Left ventricle myocardium inferior (tissue), 1 donor: ENCODE measurements around the gene PRKCB. TPM values are rescaled to one million over a fixed set of nuclear protein-coding genes. Genes with fewer than 3 reads are reported as not detected.

Experiments
- DNase-seq: peaks from one replicate; pipeline ENCODE4 v3.0.0-alpha.2; 2020
- H3K27ac ChIP-seq: fragments of 200-600 bp; replicated peaks from 2 replicates; pipeline ENCODE4 v1.8.0; 2021
- H3K27me3 ChIP-seq: fragments of 200-600 bp; 2 replicates; pipeline ENCODE4 v1.8.0; 2021; ENCODE audit warnings: low read depth
- H3K36me3 ChIP-seq: fragments of 200-600 bp; 2 replicates; pipeline ENCODE4 v1.8.0; 2021
- H3K4me1 ChIP-seq: fragments of 200-600 bp; 2 replicates; pipeline ENCODE4 v1.8.0; 2021
- H3K4me3 ChIP-seq: fragments of 200-600 bp; 2 replicates; pipeline ENCODE4 v1.8.0; 2021; ENCODE audit warnings: mild to moderate bottlenecking, moderate library complexity
- H3K9me3 ChIP-seq: fragments of 200-600 bp; replicated peaks from 2 replicates; pipeline ENCODE4 v1.8.0; 2021
- CTCF ChIP-seq: fragments of 200-600 bp; IDR thresholded peaks from 2 replicates; pipeline ENCODE4 v1.8.0; 2021; ENCODE audit warnings: antibody characterized with exemption, mild to moderate bottlenecking, borderline replicate concordance
- intact Hi-C: fragments of 100-400 bp; cut with micrococcal nuclease; formaldehyde crosslinking; loops from one replicate; pipeline ENCODE4 v1.11.0; 2022
- total RNA-seq: library from RNA; stranded (reverse); fragmentation: NEBNext Ultra II Directional; extraction: Animal tissue kit (Norgen Biotek cat#: 25700); gene quantifications from one replicate; pipeline ENCODE4 v1.2.1, GENCODE V29; 2021
- donor health status: DM: no; HTN: yes; CAD: no; lungs with severe emphysema.

The PRKCB gene
- total RNA-seq, 1 donor from 2014 or later: 1.6 TPM

DNA sequence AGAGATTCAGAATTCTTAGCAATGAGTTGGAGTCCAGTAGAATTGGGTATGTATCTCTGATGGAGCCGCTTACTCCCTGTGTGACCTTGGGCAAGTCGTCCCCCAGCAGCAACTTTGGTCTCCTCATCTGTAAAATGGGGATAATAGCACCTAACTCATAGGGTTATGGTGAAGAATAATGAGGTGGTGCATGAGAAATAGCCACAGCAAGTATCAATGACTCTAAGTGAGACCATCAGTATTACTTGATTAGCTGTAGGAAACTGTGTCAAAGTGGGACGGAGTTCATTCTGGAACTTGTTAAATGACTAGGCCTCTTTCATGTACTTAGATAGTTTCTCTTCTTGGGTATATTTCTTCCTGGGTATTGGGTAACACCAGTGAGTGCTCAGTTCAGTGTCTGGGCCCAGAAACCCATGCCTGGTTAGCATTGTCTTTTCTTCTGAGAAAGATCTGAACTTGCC, 6.4 kb downstream of the PRKCB start:
- Histone ChIP-seq H3K4me3 (no peak overlapping the region), H3K9me3 (no peaks in the 10 kb centered on the region), H3K27ac (no peak overlapping the region), H3K27me3 (peaks cover 76% of the 10 kb centered on the region), H3K4me1 (no peaks in the 10 kb centered on the region), H3K36me3 (no peaks in the 10 kb centered on the region)
- DNase-seq: no peak
- TF ChIP-seq CTCF: no peak
- intact Hi-C loops: no loop called here

DNA sequence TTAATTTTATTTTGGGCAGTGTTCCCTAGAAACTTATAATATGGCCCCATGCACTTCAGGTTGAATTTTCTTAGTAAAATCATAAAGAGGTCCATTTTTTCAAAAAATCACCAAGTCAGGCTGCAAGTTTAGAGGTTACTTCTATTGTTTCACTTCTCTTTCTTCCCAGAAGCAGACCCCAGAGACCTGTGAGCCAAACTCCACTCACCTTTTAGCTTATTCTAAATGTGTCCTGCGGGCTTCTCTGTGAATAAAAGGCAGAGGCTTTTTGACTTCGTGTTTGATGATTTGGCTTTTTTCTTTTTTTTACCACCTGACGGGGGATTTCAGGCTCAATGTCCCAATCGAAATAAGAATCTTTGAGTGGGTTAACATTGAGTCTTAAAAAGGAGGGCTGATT, 7.4 kb downstream of the PRKCB start:
- H3K36me3 ChIP-seq: no peaks in the 10 kb centered on the region
- no peaks in the 10 kb centered on the region for H3K4me1 ChIP-seq
- intact Hi-C loops: no loop called here
- no peak overlapping the region for H3K27ac ChIP-seq
- no peak for TF ChIP-seq CTCF
- H3K9me3 ChIP-seq: no peaks in the 10 kb centered on the region
- H3K27me3 ChIP-seq: peaks cover 73% of the 10 kb centered on the region
- no peak for DNase-seq
- no peak overlapping the region for H3K4me3 ChIP-seq

DNA sequence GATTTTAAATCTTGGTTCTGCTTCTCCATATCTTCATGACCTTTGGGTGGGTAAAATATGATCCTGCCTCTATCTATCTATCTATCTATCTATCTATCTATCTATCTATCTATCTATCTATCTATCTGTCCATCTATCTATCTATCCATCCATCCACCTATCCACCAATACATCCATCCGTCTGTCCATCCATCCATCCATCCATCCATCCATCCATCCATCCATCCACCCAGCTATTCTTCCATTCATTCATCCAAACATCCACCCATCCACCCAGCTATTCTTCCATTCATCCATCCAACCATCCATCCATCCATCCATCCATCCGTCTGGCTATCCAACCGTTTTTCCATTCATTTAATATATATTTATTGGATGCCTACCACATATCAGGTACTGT, 11.5 kb downstream of the PRKCB start:
- intact Hi-C loops: no loop called here
- peaks cover 33% of the 10 kb centered on the region for H3K27me3 ChIP-seq
- H3K36me3 ChIP-seq: no peaks in the 10 kb centered on the region
- H3K4me3 ChIP-seq: no peak overlapping the region
- DNase-seq: no peak
- H3K9me3 ChIP-seq: peaks cover 14% of the 10 kb centered on the region
- H3K27ac ChIP-seq: no peak overlapping the region
- TF ChIP-seq CTCF: no peak
- H3K4me1 ChIP-seq: no peaks in the 10 kb centered on the region

DNA sequence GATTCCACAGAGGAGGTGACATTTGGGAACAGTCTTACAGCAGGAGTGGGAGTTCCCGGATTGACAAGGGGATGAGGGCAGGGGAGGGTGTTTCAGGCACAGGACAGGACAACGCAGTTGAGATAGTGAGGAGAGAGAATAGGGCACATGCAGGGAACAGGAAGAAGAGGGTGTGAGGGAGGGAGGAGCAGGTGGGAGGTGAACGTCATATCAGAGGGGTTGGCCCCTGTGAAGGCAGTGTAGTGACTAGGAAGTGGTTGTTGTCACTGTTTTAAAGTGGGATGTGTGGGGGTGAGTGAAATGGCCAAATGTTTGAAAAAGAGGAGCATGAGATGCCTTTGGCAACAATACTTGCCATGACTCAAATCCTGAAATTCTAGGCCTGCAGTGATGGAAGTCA, 12.2 kb downstream of the PRKCB start:
- TF ChIP-seq CTCF: no peak
- Histone ChIP-seq H3K4me3 (no peak overlapping the region), H3K27ac (no peak overlapping the region), H3K27me3 (peaks cover 34% of the 10 kb centered on the region), H3K9me3 (peaks cover 14% of the 10 kb centered on the region), H3K4me1 (no peaks in the 10 kb centered on the region), H3K36me3 (no peaks in the 10 kb centered on the region)
- intact Hi-C loops: no loop called here
- DNase-seq: no peak

GRCh38 chr16:23848958-23849357, 13.2 kb downstream of the PRKCB start:
- intact Hi-C loops: no loop called here
- Histone ChIP-seq H3K27me3 (peaks cover 38% of the 10 kb centered on the region), H3K27ac (no peak overlapping the region), H3K4me3 (no peak overlapping the region), H3K9me3 (peaks cover 14% of the 10 kb centered on the region), H3K4me1 (no peaks in the 10 kb centered on the region), H3K36me3 (no peaks in the 10 kb centered on the region)
- DNase-seq: no peak
- no peak for TF ChIP-seq CTCF
